Epithelial cell of prostate (primary cell): ENCODE results near the gene LRTM2.

ENCODE experiments used
- DNase-seq: peaks from one replicate; pipeline ENCODE4 v3.0.0-alpha.2; 2011; ENCODE audit warnings: low read depth, low spot score
- H3K27ac ChIP-seq: fragments of 450-650 bp; 2 replicates; pipeline ENCODE4 v1.5.1; 2017; ENCODE audit warnings: mild to moderate bottlenecking

LRTM2 gene

DNA sequence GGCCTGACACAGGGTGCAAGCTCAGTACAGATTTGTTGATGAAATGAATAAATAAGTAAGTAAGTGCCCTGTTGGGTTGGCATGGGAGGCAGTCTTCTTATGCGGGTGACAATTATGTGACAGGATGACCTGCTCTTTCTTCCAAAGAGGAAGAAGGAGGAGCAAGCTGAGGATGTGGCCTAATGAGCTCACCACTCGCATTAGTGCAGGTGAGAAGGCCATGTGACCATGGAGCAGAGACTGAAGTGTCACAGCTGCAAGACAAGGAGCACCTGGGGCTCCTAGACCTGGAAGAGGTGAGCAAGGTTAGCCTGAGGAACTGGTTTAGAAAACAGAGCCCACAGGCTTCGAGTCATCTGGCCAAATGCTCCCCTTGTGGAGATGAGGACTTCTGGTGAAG is 34.9 kb downstream of the LRTM2 start:
- DNase-seq, result no peak
- no peak overlapping the region for H3K27ac ChIP-seq

- no peak for DNase-seq
- H3K27ac ChIP-seq, result no peak overlapping the region
Measured at GRCh38 chr12:1857086-1857485, 36.7 kb downstream of the LRTM2 start.

DNA sequence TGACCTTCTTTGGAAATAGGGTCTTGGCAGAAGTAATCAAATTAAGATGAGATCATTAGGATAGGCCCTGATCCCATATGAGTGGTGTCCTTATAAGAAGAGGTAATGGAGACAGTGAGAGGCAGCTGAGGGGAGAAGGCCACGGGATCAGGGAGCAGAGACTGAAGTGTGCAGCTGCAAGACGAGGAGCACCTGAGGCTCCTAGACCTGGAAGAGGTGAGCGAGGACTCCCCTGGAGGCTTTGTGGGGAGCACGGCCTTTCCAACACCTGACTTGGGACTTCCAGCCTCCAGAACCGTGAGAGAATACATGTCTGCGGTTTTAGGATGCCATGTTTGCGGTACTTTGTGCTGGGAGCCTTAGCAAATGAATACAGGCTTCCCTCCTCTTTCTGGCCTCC is 37.5 kb downstream of the LRTM2 start:
- H3K27ac ChIP-seq, result no peak overlapping the region
- no peak for DNase-seq

GRCh38 chr12:1858456-1858855 is 38.1 kb downstream of the LRTM2 start:
- H3K27ac ChIP-seq, result no peak overlapping the region
- DNase-seq, result no peak

GRCh38 chr12:1859643-1860042 is 39.3 kb downstream of the LRTM2 start:
- no peak for DNase-seq

GRCh38 chr12:1862973-1863372 is 42.6 kb downstream of the LRTM2 start:
- no peak for DNase-seq
- no peak overlapping the region for H3K27ac ChIP-seq

More at GRCh38 chr12:1859643-1860042, 39.3 kb downstream of the LRTM2 start:
- H3K27ac ChIP-seq, result no peak overlapping the region

DNA sequence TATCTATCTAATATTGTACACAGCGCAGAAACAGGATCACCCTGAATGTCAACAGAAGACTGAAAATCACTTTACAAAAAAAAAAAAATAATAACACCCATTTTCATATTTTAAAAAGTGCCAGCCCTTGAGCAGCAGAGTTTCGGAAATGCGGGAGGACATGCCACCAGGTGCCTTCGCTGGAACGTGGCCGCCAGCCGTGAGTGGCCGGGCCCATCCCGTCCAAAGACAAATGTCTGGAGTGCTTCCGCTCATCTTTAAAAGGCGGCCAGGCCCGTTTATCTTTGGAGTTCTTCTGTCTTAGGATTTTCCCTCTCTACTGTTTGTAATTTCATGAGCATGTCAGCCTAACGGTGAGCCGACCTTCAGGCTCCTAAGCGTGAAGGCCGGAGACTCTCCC is 43.5 kb downstream of the LRTM2 start:
- no peak overlapping the region for H3K27ac ChIP-seq

DNA sequence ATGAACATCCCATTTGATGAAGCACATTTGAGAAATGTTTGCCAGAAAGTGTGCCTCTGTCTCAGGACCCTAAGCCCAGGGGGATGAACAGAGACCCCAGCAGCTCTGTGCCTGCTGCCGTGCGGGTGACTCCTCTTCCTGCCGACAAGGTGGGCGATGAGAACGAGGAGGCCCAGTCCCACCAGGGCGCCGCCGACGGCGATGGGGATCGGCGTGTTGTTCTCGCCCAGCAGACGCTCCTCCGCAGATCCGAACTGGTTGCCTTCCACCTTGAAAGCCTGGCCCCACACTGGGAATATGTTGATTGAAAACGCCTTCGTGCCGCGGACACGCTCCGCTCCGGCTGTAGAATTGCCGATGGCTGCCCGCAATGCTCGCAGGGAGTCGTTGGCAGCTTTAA is 44.1 kb downstream of the LRTM2 start:
- no peak for DNase-seq
- H3K27ac ChIP-seq, result no peak overlapping the region

More for the DNA sequence above, 43.5 kb downstream of the LRTM2 start:
- no peak for DNase-seq

DNA sequence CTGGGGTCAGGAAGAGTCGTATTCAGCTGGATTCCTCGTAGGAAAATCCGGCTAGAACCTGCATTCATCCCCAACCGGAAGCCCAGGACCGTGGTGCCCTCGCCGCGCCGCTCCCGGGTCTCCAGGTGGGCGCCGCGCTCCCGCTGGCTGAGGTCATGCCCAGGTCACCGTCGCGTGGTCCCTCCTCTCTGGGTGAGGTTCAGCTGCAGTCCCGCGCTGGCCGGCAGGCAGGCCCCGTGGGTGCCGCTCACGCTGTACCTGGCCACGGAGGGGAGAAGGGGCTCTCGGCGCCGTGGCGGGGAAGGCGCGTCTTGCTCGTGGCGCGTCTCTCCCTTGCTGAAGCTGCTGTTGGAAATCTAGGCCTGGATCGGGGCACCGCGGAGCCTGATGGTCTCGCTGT is 44.5 kb downstream of the LRTM2 start:
- no peak overlapping the region for H3K27ac ChIP-seq
- no peak for DNase-seq

DNA sequence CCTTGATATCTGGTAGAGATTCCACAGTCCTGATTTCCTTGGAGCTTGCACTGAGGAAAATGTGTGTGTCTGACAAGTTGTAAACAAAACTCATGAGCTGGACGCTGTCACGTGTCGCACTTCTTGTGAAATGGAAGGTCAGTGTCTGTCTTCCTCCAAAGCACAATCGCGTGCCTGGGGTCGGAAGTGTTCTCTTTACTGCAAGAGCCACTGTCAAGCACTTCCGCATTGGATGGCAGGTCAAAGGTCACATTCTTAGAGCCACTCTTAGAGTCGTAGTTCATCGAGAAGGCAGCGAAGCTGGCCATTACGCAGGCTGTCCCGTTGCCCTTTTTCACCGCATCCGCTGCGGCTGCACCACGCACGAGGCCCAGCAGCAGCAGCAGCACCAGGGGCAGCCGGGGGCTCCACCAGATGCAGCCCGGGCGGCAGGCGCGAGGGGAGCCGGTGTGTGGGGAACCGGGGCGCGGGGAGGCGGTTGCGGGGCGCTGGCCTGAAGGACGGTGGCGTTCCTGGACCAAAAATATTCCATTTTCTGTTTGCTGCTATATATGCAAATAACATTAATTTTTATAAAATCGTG is 45.0 kb downstream of the LRTM2 start:
- H3K27ac ChIP-seq, result no peak overlapping the region
- no peak for DNase-seq

GRCh38 chr12:1869145-1869544 is 48.8 kb downstream of the LRTM2 start:
- H3K27ac ChIP-seq, result no peak overlapping the region
- DNase-seq, result no peak

DNA sequence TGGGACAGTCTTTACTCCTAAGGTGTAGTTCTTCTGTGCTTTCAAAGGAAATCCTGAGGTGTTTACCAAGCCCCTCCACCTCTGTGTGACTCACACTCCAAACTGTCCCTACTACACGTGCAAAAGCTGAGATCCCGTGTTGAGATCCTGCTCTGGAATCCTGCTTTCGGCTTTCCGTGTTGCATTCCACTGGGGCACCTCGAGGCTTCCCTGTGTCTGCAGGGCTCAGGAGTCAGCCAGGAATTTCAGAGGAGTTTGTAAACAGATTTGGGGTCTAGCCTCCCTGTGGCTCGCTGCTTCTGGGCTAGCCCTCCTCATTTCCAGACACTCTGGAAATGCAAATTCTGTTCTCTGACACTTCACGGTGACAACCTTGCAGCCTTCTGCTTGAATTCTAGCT is 49.7 kb downstream of the LRTM2 start:
- H3K27ac ChIP-seq, result no peak overlapping the region
- DNase-seq, result no peak

DNA sequence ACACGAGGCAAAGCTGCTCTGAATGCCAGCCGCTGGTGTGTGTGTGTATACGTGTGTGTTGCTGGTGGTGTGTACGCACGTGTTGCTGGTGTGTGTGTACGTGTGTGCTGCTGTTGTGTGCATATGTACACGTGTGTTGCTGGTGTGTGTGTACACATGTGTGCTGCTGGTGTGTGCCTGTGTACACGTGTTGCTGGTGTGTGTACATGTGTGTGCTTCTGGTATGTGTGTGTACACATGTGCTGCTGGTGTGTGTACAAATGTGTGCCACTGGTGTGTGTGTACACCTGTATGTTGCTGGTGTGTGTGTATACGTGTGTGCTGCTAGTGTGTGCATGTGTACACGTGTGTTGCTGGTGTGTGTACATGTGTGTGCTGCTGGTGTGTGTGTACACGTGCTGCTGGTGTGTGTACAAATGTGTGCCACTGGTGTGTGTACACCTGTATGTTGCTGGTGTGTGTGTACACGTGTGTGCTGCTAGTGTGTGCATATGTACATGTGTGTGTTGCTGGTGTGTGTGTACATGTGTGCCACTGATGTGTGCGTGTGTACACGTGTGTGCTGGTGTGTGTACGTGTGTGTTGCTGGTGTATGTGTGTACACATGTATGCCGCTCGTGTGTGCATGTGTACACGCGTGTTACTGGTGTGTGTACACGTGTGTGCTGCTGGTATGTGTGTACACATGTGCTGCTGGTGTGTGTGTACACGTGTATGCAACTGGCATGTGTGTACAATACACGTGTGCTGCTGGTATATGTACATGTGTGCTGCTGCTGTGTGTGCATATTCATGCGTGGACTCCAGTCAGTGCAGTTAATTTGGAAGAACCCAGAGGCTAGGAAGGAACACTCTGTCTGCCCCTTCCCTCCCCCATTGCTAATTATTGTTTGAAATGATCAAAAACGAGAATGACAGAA is 50.9 kb downstream of the LRTM2 start:
- DNase-seq, result no peak
- H3K27ac ChIP-seq, result no peak overlapping the region

- no peak for DNase-seq
- no peak overlapping the region for H3K27ac ChIP-seq
Measured at GRCh38 chr12:1872001-1872400, 51.6 kb downstream of the LRTM2 start.

GRCh38 chr12:1872448-1872847 is 52.1 kb downstream of the LRTM2 start:
- H3K27ac ChIP-seq, result no peak overlapping the region
- no peak for DNase-seq

DNA sequence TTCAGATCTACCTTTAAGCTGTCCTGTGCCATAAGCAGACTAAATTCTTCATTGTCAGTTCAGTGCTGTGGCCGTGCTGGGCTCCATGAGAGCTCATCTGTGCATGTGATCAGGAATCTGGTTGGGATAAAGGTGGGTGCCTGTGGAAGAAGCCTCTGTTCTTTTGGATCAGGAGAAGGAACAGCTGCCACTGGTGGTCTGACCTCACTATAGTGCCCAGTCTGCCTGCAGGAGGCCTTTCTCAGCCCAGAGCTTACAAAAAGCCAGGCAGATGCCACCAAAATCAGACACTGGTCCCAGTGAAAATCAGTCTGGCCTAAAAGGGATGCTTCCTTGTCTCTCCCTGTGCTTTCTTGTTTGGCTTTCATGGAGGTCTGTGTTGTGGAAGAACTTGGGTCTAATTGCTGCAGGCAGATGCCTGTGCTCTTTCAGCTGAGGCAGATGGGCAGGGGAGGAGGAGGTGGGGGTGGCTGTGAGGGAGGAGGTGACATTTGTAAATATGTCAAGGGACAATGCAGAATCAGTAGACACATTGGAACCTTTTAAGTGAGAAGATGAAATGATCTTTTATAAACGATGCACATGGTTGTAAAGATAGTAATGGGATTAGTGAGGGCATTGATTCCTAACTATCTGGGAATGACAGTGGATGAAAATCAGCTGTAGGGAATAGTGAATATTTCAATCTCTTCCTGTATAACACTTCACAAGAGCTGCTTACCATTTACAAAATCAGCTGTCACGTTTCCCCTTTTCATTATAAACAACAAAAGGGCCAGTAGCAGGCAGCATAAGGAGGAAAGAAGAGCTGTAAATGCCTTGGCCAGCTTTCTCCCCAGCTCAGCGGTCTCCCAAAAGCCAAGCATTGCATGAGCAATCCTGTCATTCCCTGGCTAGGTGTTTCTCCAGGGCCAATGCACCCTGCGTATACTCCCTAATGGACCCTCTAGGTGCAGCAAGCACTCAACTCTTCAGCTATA is 53.5 kb downstream of the LRTM2 start:
- DNase-seq, result no peak
- H3K27ac ChIP-seq, result no peak overlapping the region

DNA sequence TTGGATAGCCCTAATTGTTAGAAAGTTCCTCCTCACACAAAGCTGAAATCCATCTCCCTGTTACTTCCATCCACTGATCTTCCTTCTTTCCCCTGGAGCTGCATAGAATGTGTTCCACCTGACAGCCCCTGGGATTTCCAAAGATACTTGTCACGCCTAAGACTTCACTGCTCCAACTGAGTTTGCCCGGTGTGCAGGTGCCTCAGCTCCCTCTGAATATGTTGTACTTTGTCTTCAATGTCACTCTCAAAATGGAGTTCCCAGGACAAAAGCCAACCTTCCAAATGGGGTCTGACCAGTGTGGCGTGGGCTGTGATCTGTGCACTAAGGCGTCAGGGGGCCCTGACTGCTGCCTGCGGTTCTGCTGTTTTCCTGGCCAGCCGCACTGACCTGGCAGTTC is 55.2 kb downstream of the LRTM2 start:
- no peak for DNase-seq
- H3K27ac ChIP-seq, result no peak overlapping the region

DNA sequence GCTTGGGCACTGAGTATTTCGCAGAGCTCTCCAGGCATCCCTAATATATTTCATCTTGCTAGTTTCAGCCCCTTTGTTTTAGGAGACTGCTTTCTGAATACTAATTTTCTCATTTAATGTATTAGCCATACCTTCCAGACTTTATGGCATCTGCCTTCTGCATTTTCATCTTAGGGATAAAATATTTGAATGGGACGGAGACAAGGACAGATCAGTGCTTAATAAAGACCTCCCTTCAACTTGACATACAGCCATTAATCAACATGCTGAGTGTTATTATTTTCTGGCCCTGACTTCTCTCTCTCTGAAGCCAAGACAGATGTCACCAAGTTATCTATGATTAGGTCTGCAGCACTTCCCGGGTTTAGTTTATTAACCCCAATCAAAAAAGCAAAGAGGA is 55.7 kb downstream of the LRTM2 start:
- no peak for DNase-seq
- no peak overlapping the region for H3K27ac ChIP-seq

DNA sequence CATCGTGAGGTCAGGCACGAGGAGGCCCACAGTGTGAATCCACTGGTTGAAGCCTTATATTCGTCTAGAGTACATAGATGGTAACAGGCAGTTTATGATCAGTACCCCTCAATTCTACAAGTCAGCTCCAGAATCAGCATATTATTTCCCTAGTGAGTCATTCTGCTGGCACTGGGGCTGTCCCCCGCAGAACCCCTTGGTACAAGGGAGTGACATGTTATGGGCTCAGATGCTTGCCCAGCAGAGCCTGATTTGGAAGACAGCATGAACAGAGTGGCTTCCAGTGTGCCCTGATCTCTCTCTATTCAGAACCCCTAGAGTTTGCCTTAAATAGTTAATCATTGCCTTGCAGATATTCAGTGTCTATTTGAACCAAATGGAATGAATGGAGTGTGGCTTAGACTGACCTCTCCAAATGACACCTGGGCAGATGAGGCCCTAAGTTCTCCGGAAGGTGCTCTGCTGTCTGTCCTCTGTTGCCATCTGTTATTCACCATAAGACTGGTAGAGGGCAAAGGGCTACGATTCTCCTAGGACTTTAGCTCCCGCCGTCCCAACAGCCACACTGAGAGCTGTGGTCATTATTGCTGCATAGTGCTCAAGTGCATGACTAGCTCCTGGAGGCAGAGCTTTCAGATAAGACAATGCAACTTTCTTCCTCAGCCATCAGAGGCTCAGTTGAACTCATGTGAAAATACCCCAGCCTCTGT is 57.0 kb downstream of the LRTM2 start:
- DNase-seq, result no peak
- H3K27ac ChIP-seq, result no peak overlapping the region

- no peak for DNase-seq
Measured at GRCh38 chr12:1878214-1878613, 57.8 kb downstream of the LRTM2 start.

More at GRCh38 chr12:1878214-1878613, 57.8 kb downstream of the LRTM2 start:
- no peak overlapping the region for H3K27ac ChIP-seq
